Lung (tissue), 12 donors: ENCODE data around the gene UBE2U. TPM values are rescaled to one million over a fixed set of nuclear protein-coding genes. Genes with fewer than 3 reads are reported as not detected.

Experiments
- ATAC-seq: fragments of 200-7000 bp; cut with Tn5 transposase; one replicate; pipeline ENCODE4 v1.9.1; 2020; ENCODE audit warnings: moderate number of reproducible peaks; ENCODE audit not compliant: insufficient read depth, low FRiP score
- DNase-seq, 3 donors: peaks; one replicate each; pipeline ENCODE4 v3.0.0-alpha.2; 2013 to 2017
- H3K27ac ChIP-seq, 2 donors: one replicate each; pipeline ENCODE4 v1.5.1; 2013; ENCODE audit warnings: mild to moderate bottlenecking in 2 of 2, moderate library complexity in 2 of 2, control low read depth in 1 of 2, inconsistent platforms in 1 of 2, low read depth in 1 of 2, low read length in 1 of 2
- H3K27me3 ChIP-seq, 3 donors: one replicate each; pipeline ENCODE4 v1.5.1; 2013; ENCODE audit warnings: low read length in 2 of 3; ENCODE audit not compliant: control insufficient read depth in 3 of 3, insufficient read depth in 3 of 3
- H3K36me3 ChIP-seq, 4 donors: one replicate each; pipeline ENCODE4 v1.5.1; 2013; ENCODE audit warnings: low read length in 4 of 4, mild to moderate bottlenecking in 1 of 4, moderate library complexity in 1 of 4; ENCODE audit not compliant: control insufficient read depth in 4 of 4, insufficient read depth in 4 of 4
- H3K4me1 ChIP-seq, 5 donors: one replicate each; pipeline ENCODE4 v1.5.1; 2013; ENCODE audit warnings: low read length in 5 of 5, mild to moderate bottlenecking in 2 of 5, moderate library complexity in 1 of 5; ENCODE audit not compliant: control insufficient read depth in 5 of 5, insufficient read depth in 5 of 5
- H3K4me3 ChIP-seq: one replicate; pipeline ENCODE4 v1.5.1; 2013; ENCODE audit warnings: mild to moderate bottlenecking, control low read depth, moderate library complexity
- H3K9ac ChIP-seq, 2 donors: one replicate each; pipeline ENCODE4 v1.5.1; 2013; ENCODE audit warnings: low read length in 2 of 2, control low read depth in 1 of 2; ENCODE audit not compliant: insufficient read depth in 1 of 2
- H3K9me3 ChIP-seq, 4 donors: one replicate each; pipeline ENCODE4 v1.5.1; 2013; ENCODE audit warnings: low read length in 3 of 4, mild to moderate bottlenecking in 1 of 4, moderate library complexity in 1 of 4; ENCODE audit not compliant: control insufficient read depth in 4 of 4, insufficient read depth in 3 of 4
- CTCF ChIP-seq: IDR thresholded peaks from 2 replicates; pipeline ENCODE4 v1.5.1; 2012; ENCODE audit warnings: mild to moderate bottlenecking; ENCODE audit errors: control extremely low read depth, extremely low read depth
- WGBS, 2 donors: extraction: QIAGEN DNeasy Blood & Tissue Kit; methylation state at CpG; one replicate each; pipeline ENCODE4 v1.1.7; 2013; 5-methylcytosine and 5-hydroxymethylcytosine counted together
- polyA plus RNA-seq, 2 donors: library from polyadenylated mRNA; stranded (reverse); fragments of 200-250 nt; gene quantifications; one replicate each; pipeline ENCODE4 v1.2.1, GENCODE V29; 2013
- total RNA-seq, 2 donors: library from RNA; depleted of rRNA in 1 of 2; stranded (reverse); fragments of >200 nt in 1 of 2; gene quantifications; one replicate each; pipeline ENCODE4 v1.2.1, GENCODE V29; 2014 to 2021
- donor health status: control.
- donor health status: control.
- donor health status: Bipolar disorder and iron deficiency.
- donor health status: healthy.
- donor health status: DM: yes; HTN: yes; CAD: no.

The UBE2U gene
- total and polyA plus RNA-seq, 4 donors, result not detected

GRCh38 chr1:64315402-64315801 lies 112.0 kb downstream of the UBE2U start:
- no peak for TF ChIP-seq CTCF
- H3K9ac ChIP-seq, result no peak overlapping the region
- no peaks in the 10 kb centered on the region for H3K36me3 ChIP-seq
- H3K4me1 ChIP-seq, result peaks cover 0 to 9% (median 0%) of the 10 kb centered on the region in 5 donors
- WGBS, 2 donors, result 79 to 86% methylated on average over 5 of the region's 5 CpGs
- ATAC-seq, result no peak
- H3K4me3 ChIP-seq, result no peak overlapping the region
- no peaks in the 10 kb centered on the region for H3K27me3 ChIP-seq
- DNase-seq, result no peak
- H3K27ac ChIP-seq, result no peak overlapping the region
- H3K9me3 ChIP-seq, result peaks cover 0 to 3% (median 0%) of the 10 kb centered on the region in 4 donors
